H1 (cell line): ENCODE results near the gene TEAD4. TPM values are rescaled to one million over a fixed set of nuclear protein-coding genes. Genes with fewer than 3 reads are reported as not detected.

Source experiments
- EP300 ChIP-seq, 2 experiments: IDR thresholded peaks; 1 replicate in 1 of 2; 2 replicates in 1 of 2; pipeline ENCODE4 v1.6.1; 2011 to 2012; ENCODE audit warnings: low read depth in 2 of 2, low read length in 2 of 2, mild to moderate bottlenecking in 2 of 2, borderline replicate concordance in 1 of 2, inconsistent platforms in 1 of 2, moderate library complexity in 1 of 2
- POU5F1 ChIP-seq: IDR thresholded peaks from 2 replicates; pipeline ENCODE4 v1.6.1; 2011; ENCODE audit warnings: low read depth, mild to moderate bottlenecking, low read length, moderate library complexity
- RAD21 ChIP-seq, 2 experiments: IDR thresholded peaks in 1 of 2; conservative IDR thresholded peaks in 1 of 2; 2 replicates each; pipeline ENCODE4 v1.6.1; 2011; ENCODE audit warnings: low read depth in 2 of 2, low read length in 2 of 2, improper control_type of control experiment in 1 of 2, inconsistent platforms in 1 of 2, mild to moderate bottlenecking in 1 of 2, moderate library complexity in 1 of 2
- SIX5 ChIP-seq: IDR thresholded peaks from 2 replicates; pipeline ENCODE4 v1.6.1; 2011; ENCODE audit warnings: mild to moderate bottlenecking, low read depth, low read length
- SP4 ChIP-seq: IDR thresholded peaks from 2 replicates; pipeline ENCODE4 v1.6.1; 2012; ENCODE audit warnings: low read length, inconsistent platforms
- polyA plus RNA-seq, 7 experiments: library from polyadenylated mRNA; depleted of rRNA in 3 of 7; stranded (reverse) in 5 of 7; unstranded in 2 of 7; fragments of >200 nt in 5 of 7; fragments of 200-250 nt in 2 of 7; gene quantifications; 1 replicate in 5 of 7; 2 replicates in 1 of 7; 4 replicates in 1 of 7; pipeline versions ENCODE4 v1.2.1 to v1.2.3, GENCODE V29; 2011 to 2013; ENCODE audit warnings: missing spikeins in 2 of 7, mixed read lengths in 2 of 7
- total RNA-seq: library from RNA; stranded (reverse); fragmentation: NEBNext Ultra II Directional; extraction: Animal tissue kit (Norgen Biotek cat#: 25700); gene quantifications from 2 replicates; pipeline ENCODE4 v1.2.1, GENCODE V29; 2021

The TEAD4 gene
- total and polyA plus RNA-seq, 2 of the 8 experiments (the other 6 are each of a cell fraction or from before 2014, with no cell fraction given): 56.7 to 116 TPM

- TF ChIP-seq POU5F1 (no peak), EP300 (IDR thresholded peaks at IDR 0.05; ENCODE audit: borderline replicate concordance in 1 of 2, low read depth in 2 of 2, low read length in 2 of 2) (no peak), SIX5 (no peak), RAD21 (IDR thresholded peaks at IDR 0.05 in 1 of 2, conservative IDR thresholded peaks at IDR 0.05 in 1 of 2; ENCODE audit: low read depth in 2 of 2, low read length in 2 of 2) (no peak), SP4 (no peak)
- TF ChIP-seq, all 59 proteins: peak for 0
These were observed 124.7 kb downstream of the TEAD4 start (continued) for GRCh38 chr12:3083921-3084347.
